ENCODE data around the gene GPSM1.

DNA sequence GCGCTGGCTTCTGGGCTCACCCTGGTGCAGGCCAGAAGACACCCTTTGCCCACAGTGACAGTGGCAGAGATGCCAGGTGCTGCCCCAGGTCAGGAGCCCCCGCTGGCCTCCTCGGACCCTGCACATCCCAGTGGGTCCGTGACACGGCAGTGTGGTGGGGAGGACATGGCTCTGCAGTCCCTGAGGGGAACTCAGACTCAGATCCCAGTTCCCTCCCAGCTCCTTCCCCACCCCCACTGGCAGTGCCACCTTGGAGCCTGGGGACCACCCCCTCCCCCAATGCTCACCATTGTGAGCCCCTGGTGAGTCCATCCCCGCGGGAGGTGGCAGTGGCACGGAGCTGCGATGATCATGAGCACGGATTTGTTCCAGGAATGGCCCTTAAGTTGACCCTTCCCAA lies 22.9 kb upstream of the GPSM1 start:
- TF ChIP-seq CTCF (IDR thresholded peaks at IDR 0.05): no peak
- TF ChIP-seq EP300 (IDR thresholded peaks at IDR 0.05): no peak
- TF ChIP-seq POLR2A (IDR thresholded peaks at IDR 0.05): no peak
- TF ChIP-seq POLR2AphosphoS5 (IDR thresholded peaks at IDR 0.05): no peak
